Measurements from ENCODE around the gene RTN4RL2.

DNA sequence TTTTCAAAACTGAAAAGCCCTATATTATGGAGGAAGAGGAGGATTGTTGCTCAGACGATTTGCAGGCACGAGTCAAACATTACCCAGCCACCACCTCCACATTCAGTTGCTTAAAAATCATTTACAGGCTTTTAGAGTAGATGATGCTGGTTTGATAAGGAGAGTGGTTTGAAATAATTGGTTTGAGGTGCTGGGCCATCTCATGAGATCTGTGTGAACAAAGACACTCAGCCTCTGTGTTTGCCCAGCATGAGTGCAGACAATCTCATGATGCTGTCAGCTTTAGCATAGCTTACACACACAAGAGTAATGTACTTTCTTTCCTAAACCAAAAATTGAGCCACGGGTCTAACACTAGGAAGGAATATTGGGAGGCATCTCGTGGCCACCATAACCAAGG is 37.7 kb upstream of the RTN4RL2 start:
- TF ChIP-seq POLR2AphosphoS5 (IDR thresholded peaks at IDR 0.05; ENCODE audit: low read depth, low read length) (no peak), POLR2A (IDR thresholded peaks at IDR 0.05; ENCODE audit: low read depth, low read length) (peak; percentile 32; the same call in 1 of the 2 replicates)
